ENCODE results near the gene ATP2B2.

GRCh38 chr3:10450494-10451440, 54.6 kb downstream of the ATP2B2 start:
- TF ChIP-seq POLR2AphosphoS5 (IDR thresholded peaks at IDR 0.05; ENCODE audit: low read depth, low read length) (no peak), EP300 (IDR thresholded peaks at IDR 0.05; ENCODE audit: borderline replicate concordance in 1 of 2, low read depth in 2 of 2, low read length in 2 of 2) (no peak), GABPA (IDR thresholded peaks at IDR 0.05; ENCODE audit: borderline replicate concordance, insufficient read depth, low read length) (no peak), CTCF (IDR thresholded peaks at IDR 0.05; ENCODE audit: control extremely low read depth in 1 of 3, insufficient read depth in 1 of 3, low read depth in 1 of 3, low read length in 3 of 3) (peak in 1 of 3 experiments; percentile 4; a peak in 1 of 4 replicates), YY1 (IDR thresholded peaks at IDR 0.05; ENCODE audit: low read depth, low read length) (no peak), GTF2F1 (IDR thresholded peaks at IDR 0.05; ENCODE audit: borderline replicate concordance, low read depth, low read length) (no peak), TEAD4 (IDR thresholded peaks at IDR 0.05; ENCODE audit: low read depth, low read length) (no peak), POLR2A (IDR thresholded peaks at IDR 0.05; ENCODE audit: control extremely low read depth in 1 of 2, low read depth in 2 of 2, low read length in 2 of 2) (no peak), CREB1 (IDR thresholded peaks at IDR 0.05) (no peak)

All from H1 (cell line).